HG02759 (cell line): ENCODE data around the gene MPPED2.
"Not testable (repeated sequence)": the region's sequence is repeated elsewhere in the genome, so short reads cannot be mapped to it uniquely, and the experiment has no call there.

Source experiments
- ATAC-seq: cut with Tn5 transposase; IDR thresholded peaks from one replicate; pipeline ENCODE4 v1.9.1; 2021; ENCODE audit warnings: mild to moderate bottlenecking, moderate library complexity; ENCODE audit not compliant: unreplicated experiment

MPPED2 gene

GRCh38 chr11:30579415-30580175 is 6.6 kb downstream of the MPPED2 start:
- no peak for ATAC-seq

- ATAC-seq: no peak
Observed at GRCh38 chr11:30578406-30578805, 7.7 kb downstream of the MPPED2 start.

GRCh38 chr11:30573951-30574350 is 12.2 kb downstream of the MPPED2 start:
- no peak for ATAC-seq

GRCh38 chr11:30568931-30569330 is 17.2 kb downstream of the MPPED2 start:
- ATAC-seq: no peak

GRCh38 chr11:30567644-30568043 is 18.5 kb downstream of the MPPED2 start:
- ATAC-seq: no peak

GRCh38 chr11:30567120-30567519 is 19.0 kb downstream of the MPPED2 start:
- no peak for ATAC-seq

GRCh38 chr11:30566482-30566881 is 19.7 kb downstream of the MPPED2 start:
- no peak for ATAC-seq

GRCh38 chr11:30565027-30565426 is 21.1 kb downstream of the MPPED2 start:
- ATAC-seq: no peak

GRCh38 chr11:30561691-30562415 is 24.3 kb downstream of the MPPED2 start:
- ATAC-seq: no peak

GRCh38 chr11:30560206-30561106 is 25.7 kb downstream of the MPPED2 start:
- ATAC-seq: no peak

GRCh38 chr11:30559004-30559403 is 27.1 kb downstream of the MPPED2 start:
- no peak for ATAC-seq

- not testable (repeated sequence) for ATAC-seq
Observed at GRCh38 chr11:30554587-30554986, 31.6 kb downstream of the MPPED2 start.

- ATAC-seq: no peak
Observed at GRCh38 chr11:30553521-30554110, 32.5 kb downstream of the MPPED2 start.

- no peak for ATAC-seq
Observed at GRCh38 chr11:30552839-30553238, 33.3 kb downstream of the MPPED2 start.

GRCh38 chr11:30550022-30550542 is 36.1 kb downstream of the MPPED2 start:
- no peak for ATAC-seq

GRCh38 chr11:30549565-30549964 is 36.6 kb downstream of the MPPED2 start:
- ATAC-seq: no peak

- no peak for ATAC-seq
Observed at GRCh38 chr11:30546334-30546733, 39.8 kb downstream of the MPPED2 start.

- no peak for ATAC-seq
Observed at GRCh38 chr11:30545507-30545906, 40.6 kb downstream of the MPPED2 start.

GRCh38 chr11:30543066-30543465 is 43.1 kb downstream of the MPPED2 start:
- no peak for ATAC-seq

- no peak for ATAC-seq
Observed at GRCh38 chr11:30540781-30541180, 45.4 kb downstream of the MPPED2 start.

GRCh38 chr11:30538251-30538650 is 47.9 kb downstream of the MPPED2 start:
- no peak for ATAC-seq
